ENCODE measurements around the gene GAGE10.
"Not testable (repeated sequence)": the region's sequence is repeated elsewhere in the genome, so short reads cannot be mapped to it uniquely, and the experiment has no call there.

GRCh38 chrX:49346150-49346549, 42.7 kb downstream of the GAGE10 start:
- not testable (repeated sequence) for TF ChIP-seq POLR2A, MYC (IDR thresholded peaks at IDR 0.05; ENCODE audit: low read depth, low read length)
